IMR-90 (cell line): ENCODE data around the gene TENM3. TPM values are rescaled to one million over a fixed set of nuclear protein-coding genes. Genes with fewer than 3 reads are reported as not detected.

Experiments used
- ATAC-seq: fragments of 200-7000 bp; cut with Tn5 transposase; 2 replicates; pipeline ENCODE4 v1.9.1; 2020; ENCODE audit warnings: low read depth, mild to moderate bottlenecking, moderate library complexity
- BruUV-seq: library from RNA; stranded (reverse); fragments of 400-500 nt; replicated peaks from 2 replicates; lab custom pipeline; 2021; lab: Mats Ljungman, UMichigan
- CTCF ChIA-PET: fragments of 300-600 bp; formaldehyde crosslinking; extraction: SDS; loops from one replicate; lab custom pipeline; 2021; ENCODE audit warnings: antibody characterized with exemption; lab: Yijun Ruan, JAX
- POLR2A ChIA-PET: fragments of 300-600 bp; sonication (Branson Sonifier 250); formaldehyde crosslinking; loops from one replicate; lab custom pipeline; 2022; ENCODE audit warnings: antibody characterized with exemption; ENCODE audit not compliant: unreplicated experiment; lab: Charles Lee
- DNase-seq: peaks from one replicate; pipeline ENCODE4 v3.0.0; 2013
- H2AFZ ChIP-seq: replicated peaks from 2 replicates; pipeline ENCODE3; 2013; ENCODE audit warnings: low read length, mild to moderate bottlenecking; ENCODE audit not compliant: poor library complexity
- H2AK5ac ChIP-seq: 2 replicates; pipeline ENCODE4 v1.6.1; 2013; ENCODE audit warnings: low read depth, low read length, inconsistent platforms
- H2AK9ac ChIP-seq: replicated peaks from 2 replicates; pipeline ENCODE3; 2013; ENCODE audit warnings: mild to moderate bottlenecking, low read depth, low read length, moderate library complexity; ENCODE audit not compliant: poor library complexity
- H2BK120ac ChIP-seq: 2 replicates; pipeline ENCODE4 v1.6.1; 2013; ENCODE audit warnings: low read depth, low read length, inconsistent platforms
- H2BK15ac ChIP-seq: 3 replicates; pipeline ENCODE4 v1.6.1; 2013; ENCODE audit warnings: low read depth, low read length, inconsistent platforms
- H2BK20ac ChIP-seq: 2 replicates; pipeline ENCODE4 v1.6.1; 2013; ENCODE audit warnings: low read depth, mild to moderate bottlenecking, inconsistent platforms, low read length, moderate library complexity
- H2BK5ac ChIP-seq: 2 replicates; pipeline ENCODE4 v1.6.1; 2013; ENCODE audit warnings: mild to moderate bottlenecking, low read depth, low read length, inconsistent platforms; ENCODE audit not compliant: poor library complexity, severe bottlenecking
- H3K14ac ChIP-seq: replicated peaks from 2 replicates; pipeline ENCODE4 v1.6.1; 2013; ENCODE audit warnings: low read depth, low read length, inconsistent platforms
- H3K18ac ChIP-seq: 2 replicates; pipeline ENCODE4 v1.6.1; 2013; ENCODE audit warnings: low read depth, low read length, control low read depth
- H3K23ac ChIP-seq: 2 replicates; pipeline ENCODE4 v1.6.1; 2013; ENCODE audit warnings: low read depth, low read length, inconsistent platforms
- H3K27ac ChIP-seq: 2 replicates; pipeline ENCODE4 v1.5.1; 2013; ENCODE audit warnings: mild to moderate bottlenecking, control low read depth, low read length; ENCODE audit not compliant: insufficient read depth
- H3K27me3 ChIP-seq: 2 replicates; pipeline ENCODE4 v1.6.1; 2013; ENCODE audit warnings: low read length; ENCODE audit not compliant: control insufficient read depth, insufficient read depth
- H3K36me3 ChIP-seq: 2 replicates; pipeline ENCODE4 v1.6.1; 2013; ENCODE audit warnings: low read length, mixed read lengths; ENCODE audit not compliant: control insufficient read depth, insufficient read depth
- H3K4ac ChIP-seq: 2 replicates; pipeline ENCODE4 v1.6.1; 2013; ENCODE audit warnings: low read depth, low read length, inconsistent platforms
- H3K4me1 ChIP-seq: 2 replicates; pipeline ENCODE4 v1.6.1; 2013; ENCODE audit warnings: low read length, mixed read lengths; ENCODE audit not compliant: control insufficient read depth, insufficient read depth
- H3K4me2 ChIP-seq: 2 replicates; pipeline ENCODE4 v1.6.1; 2013; ENCODE audit warnings: low read depth, mild to moderate bottlenecking, control low read depth, low read length, moderate library complexity
- H3K4me3 ChIP-seq: 2 replicates; pipeline ENCODE4 v1.5.1; 2013; ENCODE audit warnings: low read depth, mild to moderate bottlenecking, control low read depth, low read length, moderate library complexity; ENCODE audit not compliant: insufficient read depth
- H3K56ac ChIP-seq: 2 replicates; pipeline ENCODE4 v1.6.1; 2013; ENCODE audit warnings: low read length, inconsistent platforms; ENCODE audit not compliant: insufficient read depth; ENCODE audit errors: extremely low read depth
- H3K79me1 ChIP-seq, 2 experiments: 2 replicates each; pipeline ENCODE4 v1.6.1; 2013; ENCODE audit warnings: low read length in 2 of 2, inconsistent platforms in 1 of 2, low read depth in 1 of 2
- H3K9ac ChIP-seq: 2 replicates; pipeline ENCODE4 v1.6.1; 2013; ENCODE audit warnings: low read depth, low read length, control low read depth
- H3K9me1 ChIP-seq: 2 replicates; pipeline ENCODE4 v1.6.1; 2013; ENCODE audit warnings: low read length, inconsistent platforms; ENCODE audit not compliant: insufficient read depth
- H3K9me3 ChIP-seq: 2 replicates; pipeline ENCODE4 v1.6.1; 2013; ENCODE audit warnings: low read length; ENCODE audit not compliant: control insufficient read depth, insufficient read depth
- H4K20me1 ChIP-seq: 2 replicates; pipeline ENCODE4 v1.6.1; 2013; ENCODE audit warnings: low read length, inconsistent platforms; ENCODE audit not compliant: insufficient read depth
- H4K5ac ChIP-seq: 2 replicates; pipeline ENCODE4 v1.6.1; 2013; ENCODE audit warnings: mild to moderate bottlenecking, low read depth, low read length, control low read depth
- H4K8ac ChIP-seq, 2 experiments: 2 replicates each; pipeline ENCODE4 v1.6.1; 2013; ENCODE audit warnings: low read depth in 2 of 2, low read length in 2 of 2, control low read depth in 1 of 2, inconsistent platforms in 1 of 2
- H4K91ac ChIP-seq: 2 replicates; pipeline ENCODE4 v1.6.1; 2013; ENCODE audit warnings: low read depth, low read length, inconsistent platforms; ENCODE audit not compliant: insufficient read depth
- BHLHE40 ChIP-seq: fragments of 150-350 bp; IDR thresholded peaks from 2 replicates; pipeline ENCODE4 v1.6.1; 2016; ENCODE audit warnings: mild to moderate bottlenecking, low read depth, low read length
- CEBPB ChIP-seq: IDR thresholded peaks from 2 replicates; pipeline ENCODE4 v1.6.1; 2012; ENCODE audit warnings: low read depth, low read length, improper control_type of control experiment
- CHD1 ChIP-seq: IDR thresholded peaks from 2 replicates; pipeline ENCODE4 v1.6.1; 2012; ENCODE audit warnings: low read depth, low read length, improper control_type of control experiment
- CTCF ChIP-seq: conservative IDR thresholded peaks from 2 replicates; pipeline ENCODE4 v1.5.1; 2012; ENCODE audit warnings: mild to moderate bottlenecking, low read depth, low read length, improper control_type of control experiment
- FOS ChIP-seq: fragments of 150-350 bp; IDR thresholded peaks from 2 replicates; pipeline ENCODE4 v1.6.1; 2016; ENCODE audit warnings: low read depth, low read length
- MAFK ChIP-seq: IDR thresholded peaks from 2 replicates; pipeline ENCODE4 v1.6.1; 2012; ENCODE audit warnings: low read depth, low read length, improper control_type of control experiment
- MAZ ChIP-seq: IDR thresholded peaks from 2 replicates; pipeline ENCODE4 v1.6.1; 2012; ENCODE audit warnings: low read depth, mild to moderate bottlenecking, low read length, improper control_type of control experiment, moderate library complexity, borderline replicate concordance
- MXI1 ChIP-seq: IDR thresholded peaks from 2 replicates; pipeline ENCODE4 v1.6.1; 2012; ENCODE audit warnings: low read depth, mild to moderate bottlenecking, low read length, moderate library complexity, borderline replicate concordance
- NFE2L2 ChIP-seq: fragments of 150-350 bp; IDR thresholded peaks from 2 replicates; pipeline ENCODE4 v1.6.1; 2016; ENCODE audit warnings: low read depth, mild to moderate bottlenecking, low read length
- POLR2A ChIP-seq: IDR thresholded peaks from 2 replicates; pipeline ENCODE4 v1.6.1; 2012; ENCODE audit warnings: mild to moderate bottlenecking, low read depth, low read length
- RAD21 ChIP-seq: IDR thresholded peaks from 2 replicates; pipeline ENCODE4 v1.6.1; 2012; ENCODE audit warnings: low read length, improper control_type of control experiment
- RCOR1 ChIP-seq: IDR thresholded peaks from 2 replicates; pipeline ENCODE4 v1.6.1; 2012; ENCODE audit warnings: mild to moderate bottlenecking, low read length, improper control_type of control experiment; ENCODE audit not compliant: insufficient replicate concordance
- RFX5 ChIP-seq: IDR thresholded peaks from 2 replicates; pipeline ENCODE4 v1.8.0; 2012; ENCODE audit warnings: low read depth, mild to moderate bottlenecking, low read length, moderate library complexity
- SMC3 ChIP-seq: fragments of 150-350 bp; IDR thresholded peaks from 2 replicates; pipeline ENCODE4 v1.6.1; 2016; ENCODE audit warnings: low read depth, mild to moderate bottlenecking, antibody characterized with exemption, low read length, moderate library complexity
- USF2 ChIP-seq: fragments of 150-350 bp; IDR thresholded peaks from 2 replicates; pipeline ENCODE4 v1.6.1; 2017; ENCODE audit warnings: mild to moderate bottlenecking, antibody characterized with exemption, low read length, low read depth
- WGBS, 2 experiments: methylation state at CpG; one replicate each; pipeline versions ENCODE4 v1.1.5 to v1.1.7; 2013; ENCODE audit warnings: missing lambda C conversion rate in 2 of 2; ENCODE audit not compliant: insufficient read length in 1 of 2; ENCODE audit errors: extremely low coverage in 2 of 2; 5-methylcytosine and 5-hydroxymethylcytosine counted together
- dilution Hi-C: fragments of 300-500 bp; cut with HindIII; formaldehyde crosslinking; loops from one replicate; pipeline ENCODE4 v1.14.3; 2018; ENCODE audit warnings: low sequenced_read_pairs; ENCODE audit not compliant: unreplicated experiment
- in situ Hi-C: fragments of 300-500 bp; cut with MboI; formaldehyde crosslinking; loops from 3 replicates; pipeline ENCODE4 v1.14.3; 2019; ENCODE audit warnings: low sequenced_read_pairs, inconsistent platforms, mixed read lengths
- intact Hi-C: fragments of 100-400 bp; cut with micrococcal nuclease; formaldehyde crosslinking; loops from 2 replicates; pipeline ENCODE4 v1.10.0; 2022
- polyA plus RNA-seq, 3 experiments: library from polyadenylated mRNA; depleted of rRNA; stranded (reverse); fragments of >200 nt; gene quantifications; 2 replicates each; pipeline ENCODE4 v1.2.3, GENCODE V29; 2012; ENCODE audit warnings: low replicate concordance in 1 of 3
- total RNA-seq: library from RNA; depleted of rRNA; stranded (reverse); fragments of >200 nt; gene quantifications from 2 replicates; pipeline ENCODE4 v1.2.3, GENCODE V29; 2012
- TF ChIP-seq, protein P1 (sequence below): fragments of 150-350 bp; IDR thresholded peaks from 2 replicates; pipeline ENCODE4 v1.6.1; 2016; ENCODE audit warnings: low read depth, mild to moderate bottlenecking, low read length, moderate library complexity, borderline replicate concordance

Gene TENM3
- total and polyA plus RNA-seq, 2 of the 4 experiments (the other 2 are of a cell fraction) = 29.9 to 173 TPM

GRCh38 chr4:182425302-182425701, 182.1 kb downstream of the TENM3 start:
- no peak overlapping the region for H3K23ac ChIP-seq
- no peaks in the 10 kb centered on the region for H3K9me3 ChIP-seq
- dilution Hi-C loops (no loop called here), intact Hi-C loops (no loop called here), in situ Hi-C loops (no loop called here)
- no peak overlapping the region for H2BK120ac ChIP-seq
- no peaks in the 10 kb centered on the region for H3K27me3 ChIP-seq
- no peak overlapping the region for H3K4me2 ChIP-seq
- no peak overlapping the region for H4K91ac ChIP-seq
- H3K9ac ChIP-seq = no peak overlapping the region
- no peaks in the 10 kb centered on the region for H3K36me3 ChIP-seq
- no peak overlapping the region for H3K27ac ChIP-seq
- ATAC-seq (no peak), DNase-seq (no peak)
- no peak overlapping the region for H4K5ac ChIP-seq
- H3K14ac ChIP-seq = no peak overlapping the region
- H2AK9ac ChIP-seq = no peak overlapping the region
- TF ChIP-seq BHLHE40 (no peak), MAFK (no peak), RFX5 (no peak), POLR2A (no peak), USF2 (no peak), CEBPB (no peak), CHD1 (no peak), CTCF (no peak), MXI1 (no peak), SMC3 (no peak), RCOR1 (no peak), NFE2L2 (no peak), RAD21 (no peak), FOS (no peak), MAZ (no peak)
- TF ChIP-seq, protein P1, sequence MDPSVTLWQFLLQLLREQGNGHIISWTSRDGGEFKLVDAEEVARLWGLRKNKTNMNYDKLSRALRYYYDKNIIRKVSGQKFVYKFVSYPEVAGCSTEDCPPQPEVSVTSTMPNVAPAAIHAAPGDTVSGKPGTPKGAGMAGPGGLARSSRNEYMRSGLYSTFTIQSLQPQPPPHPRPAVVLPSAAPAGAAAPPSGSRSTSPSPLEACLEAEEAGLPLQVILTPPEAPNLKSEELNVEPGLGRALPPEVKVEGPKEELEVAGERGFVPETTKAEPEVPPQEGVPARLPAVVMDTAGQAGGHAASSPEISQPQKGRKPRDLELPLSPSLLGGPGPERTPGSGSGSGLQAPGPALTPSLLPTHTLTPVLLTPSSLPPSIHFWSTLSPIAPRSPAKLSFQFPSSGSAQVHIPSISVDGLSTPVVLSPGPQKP = no peak
- ChIA-PET CTCF (no interaction called here), POLR2A (no interaction called here)
- WGBS, 2 experiments = no CpG with 5 or more reads among the region's 2 CpGs
- no peak overlapping the region for H2AK5ac ChIP-seq
- no peak overlapping the region for H3K56ac ChIP-seq
- peaks cover 2% of the 10 kb centered on the region; the same call in 1 of the 2 replicates for H3K4me1 ChIP-seq
- H4K8ac ChIP-seq = no peak overlapping the region
- no peak overlapping the region for H3K4me3 ChIP-seq
- no peak overlapping the region for H2AFZ ChIP-seq
- no peak overlapping the region for H3K18ac ChIP-seq
- no peak overlapping the region for H3K4ac ChIP-seq
- no peaks in the 10 kb centered on the region for H3K79me1 ChIP-seq
- H3K9me1 ChIP-seq = no peaks in the 10 kb centered on the region
- H4K20me1 ChIP-seq = no peaks in the 10 kb centered on the region
- H2BK20ac ChIP-seq = no peak overlapping the region
- no TSS peak for BruUV-seq
- no peak overlapping the region for H2BK15ac ChIP-seq
- no peak overlapping the region for H2BK5ac ChIP-seq
